ENCODE results near the gene ATP4B.
A peak's percentile ranks its signal among the peaks of the same experiment; 100 is the strongest.

ATP4B gene

DNA sequence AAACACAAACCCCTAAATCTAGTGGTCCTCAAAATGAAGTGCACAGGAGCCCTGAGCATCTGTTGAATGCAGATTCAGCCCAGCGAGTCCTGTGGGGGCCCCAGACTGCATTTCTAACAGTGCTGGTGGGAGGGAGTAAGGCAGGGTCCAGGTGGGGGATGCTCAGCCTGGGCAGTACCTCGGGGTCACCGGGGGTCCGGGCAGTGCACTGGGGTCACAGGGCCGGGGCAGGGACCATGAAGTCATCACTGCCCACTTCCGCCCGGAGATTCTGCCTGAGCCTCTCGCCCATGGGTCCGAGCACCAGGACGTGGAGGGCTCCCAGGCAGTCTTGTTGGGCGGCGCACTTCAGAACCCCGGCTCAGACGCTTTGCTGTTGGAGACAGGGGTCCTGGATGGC lies 838 bp upstream of the ATP4B start (continued):
- TF ChIP-seq, protein P1, sequence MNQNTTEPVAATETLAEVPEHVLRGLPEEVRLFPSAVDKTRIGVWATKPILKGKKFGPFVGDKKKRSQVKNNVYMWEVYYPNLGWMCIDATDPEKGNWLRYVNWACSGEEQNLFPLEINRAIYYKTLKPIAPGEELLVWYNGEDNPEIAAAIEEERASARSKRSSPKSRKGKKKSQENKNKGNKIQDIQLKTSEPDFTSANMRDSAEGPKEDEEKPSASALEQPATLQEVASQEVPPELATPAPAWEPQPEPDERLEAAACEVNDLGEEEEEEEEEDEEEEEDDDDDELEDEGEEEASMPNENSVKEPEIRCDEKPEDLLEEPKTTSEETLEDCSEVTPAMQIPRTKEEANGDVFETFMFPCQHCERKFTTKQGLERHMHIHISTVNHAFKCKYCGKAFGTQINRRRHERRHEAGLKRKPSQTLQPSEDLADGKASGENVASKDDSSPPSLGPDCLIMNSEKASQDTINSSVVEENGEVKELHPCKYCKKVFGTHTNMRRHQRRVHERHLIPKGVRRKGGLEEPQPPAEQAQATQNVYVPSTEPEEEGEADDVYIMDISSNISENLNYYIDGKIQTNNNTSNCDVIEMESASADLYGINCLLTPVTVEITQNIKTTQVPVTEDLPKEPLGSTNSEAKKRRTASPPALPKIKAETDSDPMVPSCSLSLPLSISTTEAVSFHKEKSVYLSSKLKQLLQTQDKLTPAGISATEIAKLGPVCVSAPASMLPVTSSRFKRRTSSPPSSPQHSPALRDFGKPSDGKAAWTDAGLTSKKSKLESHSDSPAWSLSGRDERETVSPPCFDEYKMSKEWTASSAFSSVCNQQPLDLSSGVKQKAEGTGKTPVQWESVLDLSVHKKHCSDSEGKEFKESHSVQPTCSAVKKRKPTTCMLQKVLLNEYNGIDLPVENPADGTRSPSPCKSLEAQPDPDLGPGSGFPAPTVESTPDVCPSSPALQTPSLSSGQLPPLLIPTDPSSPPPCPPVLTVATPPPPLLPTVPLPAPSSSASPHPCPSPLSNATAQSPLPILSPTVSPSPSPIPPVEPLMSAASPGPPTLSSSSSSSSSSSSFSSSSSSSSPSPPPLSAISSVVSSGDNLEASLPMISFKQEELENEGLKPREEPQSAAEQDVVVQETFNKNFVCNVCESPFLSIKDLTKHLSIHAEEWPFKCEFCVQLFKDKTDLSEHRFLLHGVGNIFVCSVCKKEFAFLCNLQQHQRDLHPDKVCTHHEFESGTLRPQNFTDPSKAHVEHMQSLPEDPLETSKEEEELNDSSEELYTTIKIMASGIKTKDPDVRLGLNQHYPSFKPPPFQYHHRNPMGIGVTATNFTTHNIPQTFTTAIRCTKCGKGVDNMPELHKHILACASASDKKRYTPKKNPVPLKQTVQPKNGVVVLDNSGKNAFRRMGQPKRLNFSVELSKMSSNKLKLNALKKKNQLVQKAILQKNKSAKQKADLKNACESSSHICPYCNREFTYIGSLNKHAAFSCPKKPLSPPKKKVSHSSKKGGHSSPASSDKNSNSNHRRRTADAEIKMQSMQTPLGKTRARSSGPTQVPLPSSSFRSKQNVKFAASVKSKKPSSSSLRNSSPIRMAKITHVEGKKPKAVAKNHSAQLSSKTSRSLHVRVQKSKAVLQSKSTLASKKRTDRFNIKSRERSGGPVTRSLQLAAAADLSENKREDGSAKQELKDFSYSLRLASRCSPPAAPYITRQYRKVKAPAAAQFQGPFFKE (tag by site-specific recombination; IDR thresholded peaks at IDR 0.05; ENCODE audit: borderline replicate concordance): no peak
- TF ChIP-seq TCF7L2 (IDR thresholded peaks at IDR 0.05; ENCODE audit: borderline replicate concordance, low read depth, low read length): no peak
- TF ChIP-seq, protein P2, sequence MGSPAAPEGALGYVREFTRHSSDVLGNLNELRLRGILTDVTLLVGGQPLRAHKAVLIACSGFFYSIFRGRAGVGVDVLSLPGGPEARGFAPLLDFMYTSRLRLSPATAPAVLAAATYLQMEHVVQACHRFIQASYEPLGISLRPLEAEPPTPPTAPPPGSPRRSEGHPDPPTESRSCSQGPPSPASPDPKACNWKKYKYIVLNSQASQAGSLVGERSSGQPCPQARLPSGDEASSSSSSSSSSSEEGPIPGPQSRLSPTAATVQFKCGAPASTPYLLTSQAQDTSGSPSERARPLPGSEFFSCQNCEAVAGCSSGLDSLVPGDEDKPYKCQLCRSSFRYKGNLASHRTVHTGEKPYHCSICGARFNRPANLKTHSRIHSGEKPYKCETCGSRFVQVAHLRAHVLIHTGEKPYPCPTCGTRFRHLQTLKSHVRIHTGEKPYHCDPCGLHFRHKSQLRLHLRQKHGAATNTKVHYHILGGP (tag by site-specific recombination; IDR thresholded peaks at IDR 0.05): no peak
- TF ChIP-seq ZNF146 (tag by site-specific recombination; IDR thresholded peaks at IDR 0.05): no peak

DNA sequence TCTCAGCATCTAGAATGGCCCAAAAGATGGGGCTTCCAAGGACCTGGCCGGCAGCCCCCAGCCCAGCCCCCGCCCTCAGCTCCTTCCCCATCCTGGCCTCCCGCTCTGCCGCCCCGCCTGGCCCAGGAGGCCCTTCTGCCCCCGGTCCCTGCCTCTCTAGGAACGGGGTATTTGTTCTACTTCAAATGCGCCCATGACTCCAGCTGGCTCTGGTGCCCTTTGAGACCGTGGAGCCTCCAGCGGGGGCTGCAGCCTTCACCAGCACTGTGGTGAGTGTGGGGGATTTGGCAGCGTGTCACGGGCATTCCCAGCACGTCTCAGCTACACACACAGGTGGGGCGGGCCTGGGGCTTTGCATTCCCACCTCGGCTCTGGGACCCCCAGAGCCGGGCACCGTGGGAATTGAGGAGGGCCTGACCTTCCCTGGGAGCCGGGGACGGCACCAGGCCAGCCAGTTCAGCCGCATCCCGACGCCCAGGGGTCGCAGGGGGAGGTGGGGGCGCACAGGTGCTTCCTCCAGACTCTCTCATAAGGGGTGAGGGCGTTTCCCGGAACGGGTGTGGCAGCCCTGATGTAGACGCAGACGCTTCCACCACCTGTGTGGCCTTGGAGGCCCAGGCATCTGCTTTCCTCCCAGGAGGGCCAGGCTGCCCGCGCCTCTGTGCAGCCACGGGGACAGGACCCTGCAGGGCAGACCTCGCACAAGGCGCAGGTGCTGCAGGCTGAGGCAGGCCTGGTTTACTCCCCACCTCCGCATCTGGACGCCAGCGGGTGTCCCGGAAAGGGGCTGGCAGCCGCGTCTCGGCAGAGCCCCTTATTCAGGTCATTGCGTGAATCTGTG lies 947 bp downstream of the ATP4B start:
- H3K36me3 ChIP-seq (ENCODE audit: control insufficient read depth in 2 of 2, insufficient read depth in 1 of 2, low read length in 2 of 2): no peaks in the 10 kb centered on the region
- H3K4me1 ChIP-seq (ENCODE audit: control insufficient read depth, insufficient read depth, low read length): peaks cover 3% of the 10 kb centered on the region; the same call in 1 of the 2 replicates
- ChIA-PET CTCF (no interaction called here), POLR2A (no interaction called here)
- no peaks in the 10 kb centered on the region for H3K9me3 ChIP-seq (ENCODE audit: control insufficient read depth, insufficient read depth, low read depth, low read length)
- H3K27ac ChIP-seq (ENCODE audit: extremely low read depth, low read depth, low read length): no peak overlapping the region
- H3K4me3 ChIP-seq (ENCODE audit: low read depth, low read length): no peak overlapping the region
- TF ChIP-seq ZNF146 (tag by site-specific recombination; IDR thresholded peaks at IDR 0.05): no peak
- TF ChIP-seq YY1 (tag by site-specific recombination; IDR thresholded peaks at IDR 0.05): no peak

DNA sequence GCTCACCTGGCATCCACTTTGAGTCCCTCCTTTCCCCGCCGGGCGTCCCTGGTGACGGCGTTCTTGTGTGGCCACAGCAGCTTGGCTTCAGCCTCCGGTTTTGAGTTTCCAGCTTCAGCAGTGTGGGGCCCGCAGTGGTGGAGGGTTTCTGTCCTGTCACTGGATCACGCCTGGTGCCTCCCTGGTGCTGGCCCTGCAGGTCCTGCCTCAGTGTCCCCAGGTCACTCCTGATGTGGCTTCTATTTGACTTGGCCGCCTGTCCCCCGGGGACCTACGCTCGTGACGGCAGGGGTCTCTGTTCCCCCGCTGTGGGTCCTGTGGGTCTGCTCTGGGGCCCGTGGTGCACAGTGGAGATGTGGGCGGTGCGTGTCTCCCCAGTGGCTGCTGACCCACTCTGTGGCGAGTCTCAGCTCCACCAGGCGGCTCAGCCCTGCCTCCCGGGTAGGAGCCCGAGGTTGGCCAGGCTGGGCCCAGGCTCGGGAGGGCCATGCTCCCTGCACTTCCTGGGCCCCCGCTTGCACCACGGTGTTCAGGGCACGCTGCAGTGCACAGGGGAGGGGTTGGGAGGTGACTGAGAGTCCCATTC lies 1.9 kb downstream of the ATP4B start:
- H3K4me1 ChIP-seq (ENCODE audit: control insufficient read depth, insufficient read depth, low read length): peaks cover 3% of the 10 kb centered on the region; the same call in 1 of the 2 replicates

DNA sequence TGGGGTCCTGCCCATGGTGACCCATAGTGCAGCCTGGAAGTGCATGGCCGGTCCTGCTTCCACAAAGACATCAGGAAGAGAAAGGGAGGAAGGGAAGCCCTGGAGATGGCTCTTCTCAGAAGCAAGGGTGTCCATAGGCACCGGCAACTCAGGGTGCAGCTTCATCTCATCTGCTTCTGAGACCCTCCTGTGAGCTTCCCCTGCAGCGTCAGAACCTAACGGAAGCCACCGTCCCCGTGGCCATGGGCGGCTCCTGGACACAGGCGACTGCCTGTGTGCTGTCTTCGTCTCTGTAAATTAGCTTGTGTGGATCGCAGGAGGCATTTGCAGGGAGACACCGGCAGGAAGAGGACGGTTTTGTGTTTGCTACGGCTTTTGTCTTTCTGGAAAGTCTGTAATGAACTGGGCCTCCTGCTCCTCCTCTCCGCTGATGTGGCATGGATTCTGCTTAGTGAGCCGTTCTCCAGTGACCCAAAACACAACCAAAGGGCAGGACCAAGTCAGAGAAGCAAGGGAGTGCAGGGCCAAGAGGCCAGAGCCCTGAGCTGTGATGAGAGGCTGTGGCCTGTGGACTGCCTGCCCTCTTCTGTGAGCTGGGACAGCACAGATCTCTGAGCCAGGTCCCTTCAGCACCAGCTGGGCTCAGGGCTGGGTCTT lies 2.5 kb downstream of the ATP4B start:
- POLR2A ChIA-PET: no interaction called here
- no peaks in the 10 kb centered on the region for H3K9me3 ChIP-seq (ENCODE audit: control insufficient read depth, insufficient read depth, low read depth, low read length)
- H3K27ac ChIP-seq (ENCODE audit: extremely low read depth, low read depth, low read length): no peak overlapping the region
- H3K36me3 ChIP-seq (ENCODE audit: control insufficient read depth in 2 of 2, insufficient read depth in 1 of 2, low read length in 2 of 2): no peaks in the 10 kb centered on the region
- H3K4me3 ChIP-seq (ENCODE audit: low read depth, low read length): no peak overlapping the region
- CTCF ChIA-PET: no interaction called here
- H3K4me1 ChIP-seq (ENCODE audit: control insufficient read depth, insufficient read depth, low read length): peaks cover 3% of the 10 kb centered on the region; the same call in 1 of the 2 replicates
- no peak for TF ChIP-seq ZNF366 (tag by site-specific recombination; conservative IDR thresholded peaks at IDR 0.05)
- TF ChIP-seq ZNF391 (tag by site-specific recombination; IDR thresholded peaks at IDR 0.05; ENCODE audit: borderline replicate concordance, low read depth): no peak
- no peak for TF ChIP-seq ZNF140 (tag by site-specific recombination; IDR thresholded peaks at IDR 0.05)
- no peak for TF ChIP-seq ZFP3 (tag by site-specific recombination; IDR thresholded peaks at IDR 0.05; ENCODE audit: low read depth)
- TF ChIP-seq ZNF777 (tag by site-specific recombination; IDR thresholded peaks at IDR 0.05; ENCODE audit: borderline replicate concordance): no peak
- no peak for TF ChIP-seq GLI2 (tag by site-specific recombination; IDR thresholded peaks at IDR 0.05; ENCODE audit: borderline replicate concordance, low read depth)
- TF ChIP-seq, protein P3, sequence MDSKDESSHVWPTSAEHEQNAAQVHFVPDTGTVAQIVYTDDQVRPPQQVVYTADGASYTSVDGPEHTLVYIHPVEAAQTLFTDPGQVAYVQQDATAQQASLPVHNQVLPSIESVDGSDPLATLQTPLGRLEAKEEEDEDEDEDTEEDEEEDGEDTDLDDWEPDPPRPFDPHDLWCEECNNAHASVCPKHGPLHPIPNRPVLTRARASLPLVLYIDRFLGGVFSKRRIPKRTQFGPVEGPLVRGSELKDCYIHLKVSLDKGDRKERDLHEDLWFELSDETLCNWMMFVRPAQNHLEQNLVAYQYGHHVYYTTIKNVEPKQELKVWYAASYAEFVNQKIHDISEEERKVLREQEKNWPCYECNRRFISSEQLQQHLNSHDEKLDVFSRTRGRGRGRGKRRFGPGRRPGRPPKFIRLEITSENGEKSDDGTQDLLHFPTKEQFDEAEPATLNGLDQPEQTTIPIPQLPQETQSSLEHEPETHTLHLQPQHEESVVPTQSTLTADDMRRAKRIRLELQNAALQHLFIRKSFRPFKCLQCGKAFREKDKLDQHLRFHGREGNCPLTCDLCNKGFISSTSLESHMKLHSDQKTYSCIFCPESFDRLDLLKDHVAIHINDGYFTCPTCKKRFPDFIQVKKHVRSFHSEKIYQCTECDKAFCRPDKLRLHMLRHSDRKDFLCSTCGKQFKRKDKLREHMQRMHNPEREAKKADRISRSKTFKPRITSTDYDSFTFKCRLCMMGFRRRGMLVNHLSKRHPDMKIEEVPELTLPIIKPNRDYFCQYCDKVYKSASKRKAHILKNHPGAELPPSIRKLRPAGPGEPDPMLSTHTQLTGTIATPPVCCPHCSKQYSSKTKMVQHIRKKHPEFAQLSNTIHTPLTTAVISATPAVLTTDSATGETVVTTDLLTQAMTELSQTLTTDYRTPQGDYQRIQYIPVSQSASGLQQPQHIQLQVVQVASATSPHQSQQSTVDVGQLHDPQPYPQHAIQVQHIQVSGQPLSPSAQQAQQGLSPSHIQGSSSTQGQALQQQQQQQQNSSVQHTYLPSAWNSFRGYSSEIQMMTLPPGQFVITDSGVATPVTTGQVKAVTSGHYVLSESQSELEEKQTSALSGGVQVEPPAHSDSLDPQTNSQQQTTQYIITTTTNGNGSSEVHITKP (tag by site-specific recombination; IDR thresholded peaks at IDR 0.05): no peak
- TF ChIP-seq GLIS2 (tag by site-specific recombination; IDR thresholded peaks at IDR 0.05): no peak
- no peak for TF ChIP-seq ZNF530 (tag by site-specific recombination; IDR thresholded peaks at IDR 0.05; ENCODE audit: low read depth)

More for the DNA sequence above, 1.9 kb downstream of the ATP4B start:
- no peak overlapping the region for H3K4me3 ChIP-seq (ENCODE audit: low read depth, low read length)
- ChIA-PET CTCF (no interaction called here), POLR2A (no interaction called here)
- H3K36me3 ChIP-seq (ENCODE audit: control insufficient read depth in 2 of 2, insufficient read depth in 1 of 2, low read length in 2 of 2): no peaks in the 10 kb centered on the region
- H3K9me3 ChIP-seq (ENCODE audit: control insufficient read depth, insufficient read depth, low read depth, low read length): no peaks in the 10 kb centered on the region
- TF ChIP-seq ZIC2 (tag by site-specific recombination; IDR thresholded peaks at IDR 0.05): peak; percentile 27; the same call in 1 of the 2 replicates
- no peak for TF ChIP-seq ZNF791 (tag by site-specific recombination; IDR thresholded peaks at IDR 0.05)
- H3K27ac ChIP-seq (ENCODE audit: extremely low read depth, low read depth, low read length): no peak overlapping the region
